ELR (cell line): ENCODE measurements around the gene LNX1.
A peak's percentile ranks its signal among the peaks of the same experiment; 100 is the strongest.
"Not testable (repeated sequence)": the region's sequence is repeated elsewhere in the genome, so short reads cannot be mapped to it uniquely, and the experiment has no call there.

Experiments used
- DNase-seq: peaks from one replicate; pipeline ENCODE4 v3.0.0-alpha.2; 2015; ENCODE audit warnings: low read depth

Gene LNX1

GRCh38 chr4:53463340-53463739, 127.9 kb downstream of the LNX1 start:
- no peak for DNase-seq

DNA sequence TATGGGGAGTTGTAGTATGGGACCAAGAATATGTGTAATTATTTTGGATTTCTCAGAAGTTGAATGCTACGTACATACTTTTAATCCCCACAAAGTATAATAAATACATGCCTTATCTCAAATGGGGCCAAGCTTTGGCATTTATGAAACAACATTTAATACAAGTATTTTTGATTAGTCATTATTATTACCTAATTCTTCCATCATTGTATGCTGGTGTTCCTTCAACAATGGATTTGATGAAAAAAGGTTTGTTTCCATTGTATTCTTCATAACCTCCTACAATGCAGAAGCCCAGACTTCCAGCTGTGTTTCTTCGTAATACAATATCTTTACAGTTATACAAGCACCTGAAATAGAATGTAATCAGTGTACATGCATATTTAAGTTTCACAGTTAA, 130.0 kb downstream of the LNX1 start:
- DNase-seq = no peak

DNA sequence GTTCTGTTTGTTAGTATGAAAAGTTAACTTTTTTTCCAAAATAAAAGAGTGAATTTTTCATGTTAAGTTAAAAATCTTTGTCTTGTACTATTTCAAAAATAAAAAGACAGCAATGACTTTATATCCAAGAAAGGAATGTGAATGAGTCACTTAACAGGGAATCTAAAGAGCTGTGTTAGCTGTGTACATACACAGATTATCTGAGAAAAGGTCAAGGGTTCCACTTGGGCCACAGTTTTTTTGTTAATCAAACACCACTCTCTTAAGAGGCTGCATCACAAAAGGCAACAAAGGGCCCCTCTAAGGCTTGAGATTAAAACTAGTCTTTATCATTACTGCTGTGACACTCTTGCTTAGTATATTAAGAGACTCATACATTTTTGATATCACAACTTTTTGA, 131.7 kb downstream of the LNX1 start:
- peak; percentile 54 for DNase-seq

DNA sequence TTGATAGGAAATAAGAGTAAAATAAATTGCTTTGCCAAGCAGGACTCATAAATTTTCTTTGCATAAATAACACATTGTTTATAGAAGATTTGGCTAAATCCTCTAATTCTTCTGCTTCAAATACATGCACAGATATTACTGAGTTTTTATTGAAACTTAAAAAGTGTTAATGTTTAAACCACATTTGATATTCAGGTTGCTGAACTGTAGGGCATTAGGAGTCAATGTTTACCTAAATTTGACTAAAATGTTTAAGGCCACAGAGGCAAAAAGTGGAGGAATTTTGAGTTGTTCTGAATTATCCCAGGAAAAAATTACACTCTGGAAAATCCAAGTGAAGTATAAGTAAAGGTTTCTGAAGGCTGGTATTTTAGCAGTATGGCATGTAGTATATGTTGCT, 135.1 kb downstream of the LNX1 start:
- no peak for DNase-seq

DNA sequence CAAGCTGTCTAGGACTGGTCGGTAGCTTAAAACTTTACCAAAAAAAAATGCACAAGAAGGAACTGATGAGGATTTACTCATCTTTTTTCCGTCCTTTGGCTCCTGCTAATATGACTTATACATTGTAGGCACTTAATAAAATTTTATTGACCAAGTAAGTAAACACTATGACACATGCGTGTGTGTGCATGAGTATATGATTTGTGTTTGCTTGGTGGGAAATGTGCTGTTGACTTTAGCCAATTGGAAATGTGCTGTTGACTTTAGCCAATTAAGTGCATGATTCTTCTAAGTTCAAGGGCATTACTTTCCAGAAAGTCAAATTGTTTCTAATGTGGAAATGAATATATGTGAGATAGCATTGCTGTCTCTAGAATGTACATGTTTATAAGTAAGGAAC, 135.5 kb downstream of the LNX1 start:
- no peak for DNase-seq

GRCh38 chr4:53453385-53453784, 137.9 kb downstream of the LNX1 start:
- no peak for DNase-seq

- peak; percentile 3 for DNase-seq
Measured at GRCh38 chr4:53450773-53451172, 140.5 kb downstream of the LNX1 start.

- no peak for DNase-seq
Measured at GRCh38 chr4:53444954-53445353, 146.3 kb downstream of the LNX1 start.

DNA sequence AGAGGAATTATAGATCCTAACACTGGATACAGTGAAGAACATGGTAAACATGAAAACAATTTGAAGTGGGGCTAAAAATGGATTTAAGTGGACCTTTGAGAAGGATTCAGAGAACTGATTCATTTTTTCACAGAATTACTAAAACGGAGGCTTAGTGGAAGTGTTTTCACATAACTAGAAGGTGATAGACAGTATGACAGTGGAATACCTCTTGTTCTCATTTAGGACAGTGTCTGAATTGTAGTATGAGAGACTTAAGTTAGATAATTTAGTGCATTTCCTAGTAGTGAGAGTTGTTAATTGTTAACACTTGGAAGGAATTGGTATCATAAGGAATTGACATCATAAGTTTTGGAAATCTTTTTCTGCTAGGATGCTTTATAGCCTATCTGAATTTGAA, 149.7 kb downstream of the LNX1 start:
- no peak for DNase-seq

GRCh38 chr4:53436251-53436650, 155.0 kb downstream of the LNX1 start:
- no peak for DNase-seq

DNA sequence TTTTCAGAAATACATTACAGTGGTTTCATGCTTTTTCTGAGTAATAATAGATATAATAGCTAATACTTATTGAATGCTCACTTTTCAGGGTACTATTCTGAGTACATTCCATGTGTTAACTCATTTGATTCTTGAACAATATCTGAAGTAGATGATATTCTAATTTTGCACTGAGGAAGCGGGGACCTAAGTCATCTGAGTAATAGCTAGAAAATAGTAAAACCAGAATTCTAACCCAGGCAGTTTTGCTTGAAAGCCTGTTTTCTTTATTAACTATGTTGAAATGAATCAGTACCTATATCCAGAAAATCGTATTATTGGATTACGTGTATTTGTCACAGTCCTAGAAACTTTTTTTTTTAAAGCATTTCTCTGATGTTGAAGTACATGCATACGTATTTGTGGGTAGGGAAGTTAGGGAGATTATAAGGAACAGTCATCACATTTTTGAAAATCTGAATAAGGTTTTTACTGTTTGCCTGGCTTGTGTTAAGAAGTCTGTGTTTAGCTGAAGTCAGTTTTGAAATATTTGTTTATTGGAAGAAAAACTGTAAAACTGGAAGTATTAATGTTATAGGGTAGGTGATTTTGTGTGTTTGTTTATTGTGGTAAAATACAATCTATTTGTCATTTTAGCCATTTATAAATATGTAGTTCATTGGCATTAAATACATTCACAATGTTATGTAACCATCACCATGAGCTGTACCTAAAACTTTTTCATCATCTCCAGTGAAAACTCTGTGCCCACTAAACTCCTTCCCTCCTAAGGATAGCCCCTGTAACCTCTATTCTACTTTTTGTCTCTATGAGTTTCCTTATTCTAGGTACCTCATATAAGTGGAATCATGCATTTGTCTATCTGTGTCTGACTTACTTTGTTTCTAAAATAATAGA, 158.5 kb downstream of the LNX1 start:
- no peak for DNase-seq

GRCh38 chr4:53431052-53431451, 160.2 kb downstream of the LNX1 start:
- DNase-seq = no peak

DNA sequence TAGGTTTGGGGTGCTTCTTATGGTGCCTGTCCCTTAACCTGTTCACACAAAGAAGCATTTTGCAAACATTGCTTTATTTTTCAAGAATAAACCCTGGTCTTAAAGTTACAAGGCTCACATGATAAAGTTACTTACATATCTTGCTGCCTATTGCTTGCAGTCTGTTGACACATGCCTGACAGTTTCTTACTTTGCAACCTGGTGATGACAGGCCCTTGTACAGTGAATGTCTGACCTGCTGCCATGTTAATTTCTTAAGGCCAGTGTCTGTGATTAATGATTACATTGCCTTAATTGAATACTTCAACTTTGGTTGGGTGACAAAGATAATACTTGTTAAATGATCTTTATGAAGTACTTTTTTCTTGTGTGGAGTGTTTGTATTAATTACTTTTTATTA, 163.9 kb downstream of the LNX1 start:
- no peak for DNase-seq

- DNase-seq = no peak
Measured at GRCh38 chr4:53424280-53424679, 167.0 kb downstream of the LNX1 start.

- no peak for DNase-seq
Measured at GRCh38 chr4:53422367-53422766, 168.9 kb downstream of the LNX1 start.

GRCh38 chr4:53421791-53422190, 169.5 kb downstream of the LNX1 start:
- DNase-seq = no peak

GRCh38 chr4:53419208-53419607, 172.1 kb downstream of the LNX1 start:
- DNase-seq = no peak

- DNase-seq = not testable (repeated sequence)
Measured at GRCh38 chr4:53409479-53409878, 181.8 kb downstream of the LNX1 start.
